ENCODE results near the gene DNM3.

The DNM3 gene

DNA sequence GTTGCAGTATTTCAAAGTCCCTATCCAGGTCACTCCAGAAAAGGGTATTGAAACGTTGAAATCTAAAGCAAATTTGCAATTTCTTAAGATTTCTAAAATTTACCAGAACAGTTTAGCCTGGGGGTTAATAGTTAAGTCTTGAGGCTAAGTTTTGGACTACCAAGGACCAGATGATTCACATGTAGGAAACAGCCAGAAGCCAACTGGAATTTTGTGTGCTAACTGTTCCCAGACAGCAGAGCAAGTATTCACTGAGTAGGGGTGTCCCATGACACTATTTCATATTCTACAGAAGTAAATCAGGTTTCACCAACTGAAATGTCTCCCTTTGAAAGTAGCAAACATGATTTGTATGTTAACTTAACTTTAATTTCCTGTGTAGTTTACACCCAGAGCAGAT, 567.7 kb downstream of the DNM3 start:
- Histone ChIP-seq H3K9ac (ENCODE audit: low read length) (no peak overlapping the region), H3K27ac (ENCODE audit: low read depth, low read length) (no peak overlapping the region), H3F3A (ENCODE audit: insufficient read depth) (no peaks in the 10 kb centered on the region), H3K36me3 (ENCODE audit: low read length) (no peaks in the 10 kb centered on the region), H3K9me3 (ENCODE audit: insufficient read depth, low read length) (no peaks in the 10 kb centered on the region), H3K4me2 (ENCODE audit: low read depth, low read length, poor library complexity, severe bottlenecking) (no peak overlapping the region), H3K4me3 (ENCODE audit: insufficient read depth, low read length, poor library complexity, severe bottlenecking) (no peak overlapping the region), H2AFZ (ENCODE audit: low read depth, low read length, severe bottlenecking) (no peak overlapping the region), H3K9me2 (replicated peaks; ENCODE audit: insufficient read depth, low read length) (no peaks in the 10 kb centered on the region), H3K27me3 (ENCODE audit: low read length) (no peaks in the 10 kb centered on the region), H3K79me2 (ENCODE audit: insufficient read depth, low read length) (no peaks in the 10 kb centered on the region), H4K20me1 (ENCODE audit: low read depth, low read length) (no peaks in the 10 kb centered on the region)
- no peak for TF ChIP-seq EZH2phosphoT487 (conservative IDR thresholded peaks at IDR 0.05; ENCODE audit: low read length)
- TF ChIP-seq CTCF (IDR thresholded peaks at IDR 0.05; ENCODE audit: insufficient read depth, low read length, poor library complexity, severe bottlenecking) = no peak

GRCh38 chr1:172410027-172410426, 568.7 kb downstream of the DNM3 start:
- H2AFZ ChIP-seq (ENCODE audit: low read depth, low read length, severe bottlenecking) = no peak overlapping the region
- no peaks in the 10 kb centered on the region for H3K79me2 ChIP-seq (ENCODE audit: insufficient read depth, low read length)
- H3K4me3 ChIP-seq (ENCODE audit: insufficient read depth, low read length, poor library complexity, severe bottlenecking) = no peak overlapping the region
- no peaks in the 10 kb centered on the region for H3K36me3 ChIP-seq (ENCODE audit: low read length)
- no peaks in the 10 kb centered on the region for H3F3A ChIP-seq (ENCODE audit: insufficient read depth)
- H3K4me2 ChIP-seq (ENCODE audit: low read depth, low read length, poor library complexity, severe bottlenecking) = no peak overlapping the region
- TF ChIP-seq EZH2phosphoT487 (conservative IDR thresholded peaks at IDR 0.05; ENCODE audit: low read length) = no peak
- TF ChIP-seq CTCF (IDR thresholded peaks at IDR 0.05; ENCODE audit: insufficient read depth, low read length, poor library complexity, severe bottlenecking) = no peak
- H3K9me3 ChIP-seq (ENCODE audit: insufficient read depth, low read length) = no peaks in the 10 kb centered on the region
- no peaks in the 10 kb centered on the region for H3K9me2 ChIP-seq (replicated peaks; ENCODE audit: insufficient read depth, low read length)
- H3K9ac ChIP-seq (ENCODE audit: low read length) = no peak overlapping the region
- no peak overlapping the region for H3K27ac ChIP-seq (ENCODE audit: low read depth, low read length)
- no peaks in the 10 kb centered on the region for H4K20me1 ChIP-seq (ENCODE audit: low read depth, low read length)
- no peaks in the 10 kb centered on the region for H3K27me3 ChIP-seq (ENCODE audit: low read length)

- H3K79me2 ChIP-seq (ENCODE audit: insufficient read depth, low read length) = no peaks in the 10 kb centered on the region
- H3K9me2 ChIP-seq (replicated peaks; ENCODE audit: insufficient read depth, low read length) = no peaks in the 10 kb centered on the region
- no peak overlapping the region for H3K27ac ChIP-seq (ENCODE audit: low read depth, low read length)
- no peaks in the 10 kb centered on the region for H3K9me3 ChIP-seq (ENCODE audit: insufficient read depth, low read length)
- H3K4me2 ChIP-seq (ENCODE audit: low read depth, low read length, poor library complexity, severe bottlenecking) = no peak overlapping the region
- no peaks in the 10 kb centered on the region for H3K27me3 ChIP-seq (ENCODE audit: low read length)
- no peak for TF ChIP-seq CTCF (IDR thresholded peaks at IDR 0.05; ENCODE audit: insufficient read depth, low read length, poor library complexity, severe bottlenecking)
- TF ChIP-seq EZH2phosphoT487 (conservative IDR thresholded peaks at IDR 0.05; ENCODE audit: low read length) = no peak
- H2AFZ ChIP-seq (ENCODE audit: low read depth, low read length, severe bottlenecking) = no peak overlapping the region
- no peaks in the 10 kb centered on the region for H3K36me3 ChIP-seq (ENCODE audit: low read length)
- no peaks in the 10 kb centered on the region for H3F3A ChIP-seq (ENCODE audit: insufficient read depth)
- H4K20me1 ChIP-seq (ENCODE audit: low read depth, low read length) = no peaks in the 10 kb centered on the region
- H3K4me3 ChIP-seq (ENCODE audit: insufficient read depth, low read length, poor library complexity, severe bottlenecking) = no peak overlapping the region
- no peak overlapping the region for H3K9ac ChIP-seq (ENCODE audit: low read length)
These were observed 570.6 kb downstream of the DNM3 start for GRCh38 chr1:172411791-172412338.
